ENCODE results near the gene ASB3. TPM values are rescaled to one million over a fixed set of nuclear protein-coding genes. Genes with fewer than 3 reads are reported as not detected.

Gene ASB3
- total and polyA plus RNA-seq, 12 donors = 10.1 to 51.3 (median 21.4) TPM

DNA sequence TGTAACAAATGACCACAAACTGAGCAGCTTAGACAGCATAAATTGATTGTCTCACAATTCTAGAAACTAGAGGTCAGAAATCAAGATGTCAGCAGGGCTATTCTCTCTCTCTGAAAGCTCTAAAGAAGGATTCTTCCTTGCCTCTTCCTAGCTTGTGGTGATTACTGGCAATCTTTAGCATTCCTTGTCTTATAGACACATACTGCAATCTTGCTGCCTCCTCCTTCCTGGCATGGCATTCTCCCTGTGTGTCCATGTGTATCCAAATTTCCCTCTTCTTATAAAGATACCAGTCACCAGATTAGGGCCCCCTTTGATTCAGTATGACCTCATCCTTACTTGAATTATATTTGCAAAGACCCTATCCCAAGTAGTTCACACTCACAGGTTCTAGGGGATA lies 2.3 kb downstream of the ASB3 start:
- no peaks in the 10 kb centered on the region for H3K9me3 ChIP-seq (replicated peaks in 1 of 3)
- H3K36me3 ChIP-seq (replicated peaks in 1 of 2) = no peaks in the 10 kb centered on the region
- no peaks in the 10 kb centered on the region for H3K27me3 ChIP-seq
- peaks cover 22 to 39% of the 10 kb centered on the region in 2 donors for H3K4me1 ChIP-seq (replicated peaks in 1 of 2)
- H3K27ac ChIP-seq = no peak overlapping the region
- no peak for TF ChIP-seq POLR2A (IDR thresholded peaks at IDR 0.05)
- TF ChIP-seq CTCF (IDR thresholded peaks at IDR 0.05) = no peak
- intact Hi-C loops (cut with DNase I) = no loop called here
- no peak for DNase-seq
- no peak overlapping the region for H3K4me3 ChIP-seq

- Histone ChIP-seq H3K9me3 (replicated peaks in 1 of 3) (no peaks in the 10 kb centered on the region), H3K4me3 (no peak overlapping the region), H3K36me3 (replicated peaks in 1 of 2) (no peaks in the 10 kb centered on the region), H3K4me1 (replicated peaks in 1 of 2) (peaks cover 14 to 25% of the 10 kb centered on the region in 2 donors), H3K27ac (no peak overlapping the region), H3K27me3 (no peaks in the 10 kb centered on the region)
- DNase-seq = no peak
- WGBS, 4 donors = 79 to 83% (median 81%) methylated on average over 8 of the region's 8 CpGs
- intact Hi-C loops (cut with DNase I) = no loop called here
- TF ChIP-seq POLR2A (IDR thresholded peaks at IDR 0.05) = no peak
- TF ChIP-seq CTCF (IDR thresholded peaks at IDR 0.05) = no peak
Observed at GRCh38 chr2:53782676-53783075, 4.1 kb downstream of the ASB3 start.

DNA sequence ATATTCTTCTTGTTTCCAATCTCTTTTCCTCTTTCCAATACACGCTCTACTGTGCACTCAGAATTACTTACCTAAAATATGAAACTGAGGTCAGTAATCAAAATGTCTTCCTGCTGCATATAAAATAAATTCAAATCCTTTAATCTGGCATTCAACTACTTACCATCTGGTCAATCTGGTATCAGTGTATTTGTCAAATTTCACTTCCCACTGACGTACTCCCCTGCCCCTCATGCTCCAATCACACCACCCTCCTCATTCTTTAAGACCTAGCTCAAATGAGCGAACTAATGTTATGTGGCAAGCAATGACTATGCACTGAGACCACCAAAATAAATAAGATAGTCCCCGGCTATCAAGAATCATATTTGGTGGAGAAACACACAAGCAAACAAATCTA lies 6.7 kb downstream of the ASB3 start:
- TF ChIP-seq POLR2A (IDR thresholded peaks at IDR 0.05) (no peak), CTCF (IDR thresholded peaks at IDR 0.05) (no peak)
- intact Hi-C loops (cut with DNase I) = no loop called here
- 89 to 95% (median 93%) methylated on average over 4 of the region's 4 CpGs for WGBS, 4 donors
- Histone ChIP-seq H3K9me3 (replicated peaks in 1 of 3) (no peaks in the 10 kb centered on the region), H3K27me3 (no peaks in the 10 kb centered on the region), H3K4me3 (no peak overlapping the region), H3K4me1 (replicated peaks in 1 of 2) (peaks cover 0 to 12% of the 10 kb centered on the region in 2 donors), H3K27ac (no peak overlapping the region), H3K36me3 (replicated peaks in 1 of 2) (no peaks in the 10 kb centered on the region)
- DNase-seq = no peak

DNA sequence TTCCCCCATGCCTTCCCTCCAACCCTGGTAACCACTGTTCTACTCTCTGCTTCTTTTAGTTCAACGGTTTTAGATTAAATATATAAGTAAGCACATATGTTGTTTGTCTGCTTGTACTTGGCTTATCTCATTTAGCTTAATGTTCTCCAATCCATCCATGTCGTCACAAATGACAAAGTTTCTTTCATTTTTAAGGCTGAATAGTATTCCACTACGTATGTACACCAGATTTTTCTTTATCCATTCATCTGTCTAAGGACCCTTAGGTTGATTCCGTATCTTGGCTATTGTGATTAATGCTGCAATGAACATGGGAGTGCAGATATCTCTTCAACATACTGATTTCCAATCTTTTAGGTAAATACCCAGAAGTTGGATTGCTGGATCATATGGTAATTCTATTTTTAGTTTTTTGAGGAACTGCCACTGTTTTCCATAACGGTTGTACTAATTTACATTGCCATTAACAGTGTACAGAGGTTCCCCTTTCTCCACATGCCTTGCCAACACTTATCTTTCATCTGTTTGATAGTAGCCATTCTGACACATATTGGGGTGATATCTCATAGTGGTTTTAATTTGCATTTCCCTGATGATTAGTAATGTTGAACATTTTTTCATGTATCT lies 8.1 kb downstream of the ASB3 start:
- WGBS, 4 donors = 87 to 92% (median 90%) methylated on average over 5 of the region's 5 CpGs
- H3K9me3 ChIP-seq (replicated peaks in 1 of 3) = no peaks in the 10 kb centered on the region
- no peaks in the 10 kb centered on the region for H3K27me3 ChIP-seq
- TF ChIP-seq CTCF (IDR thresholded peaks at IDR 0.05) (no peak), POLR2A (IDR thresholded peaks at IDR 0.05) (no peak)
- H3K27ac ChIP-seq = no peak overlapping the region
- H3K4me1 ChIP-seq (replicated peaks in 1 of 2) = no peaks in the 10 kb centered on the region
- no peak for DNase-seq
- no peaks in the 10 kb centered on the region for H3K36me3 ChIP-seq (replicated peaks in 1 of 2)
- no peak overlapping the region for H3K4me3 ChIP-seq
- intact Hi-C loops (cut with DNase I) = no loop called here

All from adrenal gland (tissue), 12 donors.